ENCODE measurements around the gene CAPZB. TPM values are rescaled to one million over a fixed set of nuclear protein-coding genes. Genes with fewer than 3 reads are reported as not detected.
A peak's percentile ranks its signal among the peaks of the same experiment; 100 is the strongest.

CAPZB gene
- total RNA-seq, 1 experiment from 2014 or later = 491 TPM

DNA sequence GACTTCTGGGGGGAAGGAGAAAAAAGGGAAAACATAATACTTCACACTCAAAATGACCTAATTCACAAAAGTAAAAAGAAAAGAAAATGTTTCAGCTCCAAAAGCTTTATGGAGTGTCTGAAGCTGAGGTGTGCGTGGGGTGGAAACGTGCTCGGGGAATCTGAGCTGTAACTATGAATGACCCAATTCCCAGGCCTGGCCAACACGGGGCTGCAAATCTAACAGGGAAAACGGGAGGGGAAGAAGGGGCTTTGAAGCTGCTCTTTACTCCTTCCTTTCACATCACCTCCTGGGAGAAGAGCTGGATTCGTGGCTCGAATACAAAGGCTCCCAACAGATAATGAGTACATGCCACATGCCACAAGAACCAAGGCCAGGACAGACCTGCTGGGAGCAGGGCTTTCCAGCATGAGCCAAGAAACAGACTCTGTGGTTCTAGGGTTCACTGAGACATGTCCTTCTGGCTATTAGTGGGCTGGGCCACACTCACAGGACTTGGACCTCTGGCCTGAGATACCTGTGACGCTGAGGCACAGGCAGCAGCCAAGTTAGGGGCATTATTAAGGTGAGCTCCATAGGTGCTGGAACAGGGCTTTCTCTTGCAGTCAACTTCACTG lies 121.7 kb downstream of the CAPZB start:
- in situ Hi-C loops (cut with HindIII; ENCODE audit: low pct_unique_long_range_greater_than_20kb, low sequenced_read_pairs) = no loop called here
- TF ChIP-seq TCF7L2 (IDR thresholded peaks at IDR 0.05; ENCODE audit: low read depth, low read length) = no peak
- TF ChIP-seq SIN3A (IDR thresholded peaks at IDR 0.05; ENCODE audit: borderline replicate concordance, insufficient read depth, low read depth, low read length) = no peak
- TF ChIP-seq, protein P1, sequence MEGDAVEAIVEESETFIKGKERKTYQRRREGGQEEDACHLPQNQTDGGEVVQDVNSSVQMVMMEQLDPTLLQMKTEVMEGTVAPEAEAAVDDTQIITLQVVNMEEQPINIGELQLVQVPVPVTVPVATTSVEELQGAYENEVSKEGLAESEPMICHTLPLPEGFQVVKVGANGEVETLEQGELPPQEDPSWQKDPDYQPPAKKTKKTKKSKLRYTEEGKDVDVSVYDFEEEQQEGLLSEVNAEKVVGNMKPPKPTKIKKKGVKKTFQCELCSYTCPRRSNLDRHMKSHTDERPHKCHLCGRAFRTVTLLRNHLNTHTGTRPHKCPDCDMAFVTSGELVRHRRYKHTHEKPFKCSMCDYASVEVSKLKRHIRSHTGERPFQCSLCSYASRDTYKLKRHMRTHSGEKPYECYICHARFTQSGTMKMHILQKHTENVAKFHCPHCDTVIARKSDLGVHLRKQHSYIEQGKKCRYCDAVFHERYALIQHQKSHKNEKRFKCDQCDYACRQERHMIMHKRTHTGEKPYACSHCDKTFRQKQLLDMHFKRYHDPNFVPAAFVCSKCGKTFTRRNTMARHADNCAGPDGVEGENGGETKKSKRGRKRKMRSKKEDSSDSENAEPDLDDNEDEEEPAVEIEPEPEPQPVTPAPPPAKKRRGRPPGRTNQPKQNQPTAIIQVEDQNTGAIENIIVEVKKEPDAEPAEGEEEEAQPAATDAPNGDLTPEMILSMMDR (IDR thresholded peaks at IDR 0.05) = no peak
- no peak for TF ChIP-seq POLR2AphosphoS5 (IDR thresholded peaks at IDR 0.05; ENCODE audit: low read depth, low read length)
- TF ChIP-seq, protein P2, sequence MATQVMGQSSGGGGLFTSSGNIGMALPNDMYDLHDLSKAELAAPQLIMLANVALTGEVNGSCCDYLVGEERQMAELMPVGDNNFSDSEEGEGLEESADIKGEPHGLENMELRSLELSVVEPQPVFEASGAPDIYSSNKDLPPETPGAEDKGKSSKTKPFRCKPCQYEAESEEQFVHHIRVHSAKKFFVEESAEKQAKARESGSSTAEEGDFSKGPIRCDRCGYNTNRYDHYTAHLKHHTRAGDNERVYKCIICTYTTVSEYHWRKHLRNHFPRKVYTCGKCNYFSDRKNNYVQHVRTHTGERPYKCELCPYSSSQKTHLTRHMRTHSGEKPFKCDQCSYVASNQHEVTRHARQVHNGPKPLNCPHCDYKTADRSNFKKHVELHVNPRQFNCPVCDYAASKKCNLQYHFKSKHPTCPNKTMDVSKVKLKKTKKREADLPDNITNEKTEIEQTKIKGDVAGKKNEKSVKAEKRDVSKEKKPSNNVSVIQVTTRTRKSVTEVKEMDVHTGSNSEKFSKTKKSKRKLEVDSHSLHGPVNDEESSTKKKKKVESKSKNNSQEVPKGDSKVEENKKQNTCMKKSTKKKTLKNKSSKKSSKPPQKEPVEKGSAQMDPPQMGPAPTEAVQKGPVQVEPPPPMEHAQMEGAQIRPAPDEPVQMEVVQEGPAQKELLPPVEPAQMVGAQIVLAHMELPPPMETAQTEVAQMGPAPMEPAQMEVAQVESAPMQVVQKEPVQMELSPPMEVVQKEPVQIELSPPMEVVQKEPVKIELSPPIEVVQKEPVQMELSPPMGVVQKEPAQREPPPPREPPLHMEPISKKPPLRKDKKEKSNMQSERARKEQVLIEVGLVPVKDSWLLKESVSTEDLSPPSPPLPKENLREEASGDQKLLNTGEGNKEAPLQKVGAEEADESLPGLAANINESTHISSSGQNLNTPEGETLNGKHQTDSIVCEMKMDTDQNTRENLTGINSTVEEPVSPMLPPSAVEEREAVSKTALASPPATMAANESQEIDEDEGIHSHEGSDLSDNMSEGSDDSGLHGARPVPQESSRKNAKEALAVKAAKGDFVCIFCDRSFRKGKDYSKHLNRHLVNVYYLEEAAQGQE (IDR thresholded peaks at IDR 0.05; ENCODE audit: insufficient read depth in 1 of 2, low read depth in 2 of 2, low read length in 1 of 2) = no peak
- no TSS peak for BruUV-seq (replicated peaks)
- ChIA-PET CTCF (no interaction called here), POLR2A (no interaction called here)
- Histone ChIP-seq H3K36me3 (ENCODE audit: control insufficient read depth, insufficient read depth, low read length) (no peaks in the 10 kb centered on the region), H3K9me3 (ENCODE audit: control insufficient read depth, insufficient read depth, low read depth, low read length) (no peaks in the 10 kb centered on the region), H3K4me3 (ENCODE audit: low read depth in 2 of 2, low read length in 2 of 2) (no peak overlapping the region), H3K27ac (ENCODE audit: low read length) (no peak overlapping the region), H3K4me1 (ENCODE audit: control insufficient read depth, insufficient read depth, low read length) (peaks cover 7% of the 10 kb centered on the region), H3K27me3 (ENCODE audit: control insufficient read depth, insufficient read depth, low read length) (no peaks in the 10 kb centered on the region)
- no peak for ATAC-seq
- no peak for DNase-seq (ENCODE audit: low read depth, low spot score)
- intact Hi-C loops (cut with micrococcal nuclease; ENCODE audit: unreplicated experiment) = no loop called here

DNA sequence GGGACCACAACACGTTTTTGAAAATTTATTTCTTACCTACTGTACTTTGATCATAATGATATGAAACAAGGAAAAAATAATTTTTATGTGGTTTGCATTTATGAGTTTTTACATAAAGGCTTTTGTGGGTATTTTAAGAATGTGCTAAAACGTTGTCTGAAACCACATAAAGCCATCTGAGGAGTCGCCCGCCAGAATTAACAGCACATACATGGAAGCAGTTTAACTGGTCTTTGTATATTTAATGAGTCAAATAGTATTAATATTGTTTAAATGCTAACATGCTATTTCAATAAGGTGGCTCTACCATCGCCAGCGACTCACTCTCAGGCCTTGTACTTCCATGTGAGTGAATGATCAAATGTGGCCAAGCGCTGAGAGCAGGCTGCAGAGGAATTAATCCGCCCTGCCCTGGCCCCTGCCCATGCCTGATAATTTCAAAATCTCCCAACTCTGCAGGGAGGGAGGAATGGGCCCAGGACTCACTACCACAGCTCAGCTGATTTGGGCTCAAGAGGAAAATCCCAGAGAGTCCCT lies 123.7 kb downstream of the CAPZB start:
- Histone ChIP-seq H3K4me1 (ENCODE audit: control insufficient read depth, insufficient read depth, low read length) (peaks cover 3% of the 10 kb centered on the region; the same call in 1 of the 2 replicates), H3K27me3 (ENCODE audit: control insufficient read depth, insufficient read depth, low read length) (no peaks in the 10 kb centered on the region), H3K9me3 (ENCODE audit: control insufficient read depth, insufficient read depth, low read depth, low read length) (no peaks in the 10 kb centered on the region), H3K36me3 (ENCODE audit: control insufficient read depth, insufficient read depth, low read length) (no peaks in the 10 kb centered on the region), H3K4me3 (ENCODE audit: low read depth in 2 of 2, low read length in 2 of 2) (no peak overlapping the region), H3K27ac (ENCODE audit: low read length) (peak overlapping the region; percentile 20; the same call in 1 of the 2 replicates)
- no peak for DNase-seq (ENCODE audit: low read depth, low spot score)
- BruUV-seq (replicated peaks) = TSS peak; percentile 4
- POLR2A ChIA-PET = no interaction called here
- TF ChIP-seq SIN3A (IDR thresholded peaks at IDR 0.05; ENCODE audit: borderline replicate concordance, insufficient read depth, low read depth, low read length) (no peak), POLR2AphosphoS5 (IDR thresholded peaks at IDR 0.05; ENCODE audit: low read depth, low read length) (no peak)
- in situ Hi-C loops (cut with HindIII; ENCODE audit: low pct_unique_long_range_greater_than_20kb, low sequenced_read_pairs) = no loop called here
- intact Hi-C loops (cut with micrococcal nuclease; ENCODE audit: unreplicated experiment) = no loop called here
- no peak for ATAC-seq
- CTCF ChIA-PET = no interaction called here
